GM19035 (cell line): Measurements from ENCODE around the gene ITPR3.
"Not testable (repeated sequence)": the region's sequence is repeated elsewhere in the genome, so short reads cannot be mapped to it uniquely, and the experiment has no call there.

Source experiments
- ATAC-seq: cut with Tn5 transposase; IDR thresholded peaks from one replicate; pipeline ENCODE4 v1.9.1; 2021; ENCODE audit not compliant: unreplicated experiment

ITPR3 gene

GRCh38 chr6:33610779-33611732 is 10.1 kb upstream of the ITPR3 start:
- ATAC-seq = no peak

DNA sequence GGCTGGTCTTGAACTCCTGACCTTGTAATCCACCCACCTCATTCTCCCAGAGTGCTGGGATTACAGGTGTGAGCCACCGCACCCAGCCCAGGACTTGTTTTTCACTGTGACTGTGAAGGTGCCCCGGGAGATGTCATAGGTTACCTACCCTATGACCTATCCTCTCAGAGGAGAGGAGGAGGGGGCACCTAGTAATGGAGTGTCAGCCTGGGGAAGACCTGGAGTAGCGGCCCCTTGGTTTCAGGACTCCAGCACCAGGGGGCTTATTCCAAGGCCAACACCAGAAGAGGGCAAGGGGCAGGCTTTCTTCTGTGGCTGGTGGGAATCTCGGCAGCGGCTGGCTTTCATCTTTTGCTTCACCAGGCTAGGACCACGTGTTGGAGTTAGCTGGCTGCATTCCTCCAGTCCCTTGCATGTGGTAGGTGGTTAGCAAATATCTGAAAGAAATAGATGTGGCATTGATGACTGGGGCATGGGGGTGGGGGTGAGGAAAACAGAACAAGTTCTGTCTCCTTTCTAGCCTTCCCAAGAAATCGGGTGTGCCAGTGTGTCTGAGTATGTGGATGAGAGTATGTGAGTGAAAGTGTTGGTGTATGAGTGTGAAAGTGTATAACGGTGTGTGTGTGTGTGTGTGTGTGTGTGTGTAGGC is 7.9 kb upstream of the ITPR3 start:
- no peak for ATAC-seq

DNA sequence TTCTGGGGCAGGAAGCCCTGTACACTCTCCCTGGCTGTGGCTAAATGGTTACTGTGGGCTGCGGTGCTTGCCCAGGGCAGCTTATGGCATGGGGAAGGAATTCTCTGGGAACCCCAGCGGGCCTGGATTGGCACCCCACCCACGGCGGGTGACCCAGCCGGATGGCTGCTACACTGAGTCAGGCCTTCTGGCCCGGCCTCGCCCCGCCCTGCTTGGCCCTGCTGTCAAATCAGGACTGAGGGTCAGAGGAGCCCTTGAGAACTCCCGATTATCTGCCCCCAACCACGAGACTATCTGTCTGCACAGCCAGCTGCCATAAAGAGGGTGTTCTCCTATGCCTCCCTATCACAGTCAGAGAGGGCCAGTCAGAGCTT is 7.3 kb upstream of the ITPR3 start:
- no peak for ATAC-seq

DNA sequence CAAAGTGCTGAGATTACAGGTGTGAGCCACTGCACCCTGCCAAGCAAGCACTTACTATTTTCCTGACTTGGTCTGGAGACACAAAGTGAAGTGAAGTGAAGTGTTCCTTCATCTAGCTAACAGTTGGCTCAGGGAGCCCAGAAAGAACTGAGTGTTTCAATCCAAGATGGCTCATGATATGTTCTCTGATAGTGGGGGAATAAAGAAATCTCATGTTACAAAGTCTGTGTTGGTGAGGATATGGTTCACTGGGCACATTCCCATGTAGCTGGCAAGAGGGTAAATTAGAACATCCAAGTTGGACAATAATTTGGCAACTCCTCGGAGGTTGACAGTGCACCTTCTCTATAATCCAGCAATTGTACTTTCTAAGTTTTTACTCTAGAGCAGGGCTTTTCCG is 5.0 kb upstream of the ITPR3 start:
- ATAC-seq = no peak

- no peak for ATAC-seq
These were observed 4.2 kb upstream of the ITPR3 start for GRCh38 chr6:33616913-33617312.

DNA sequence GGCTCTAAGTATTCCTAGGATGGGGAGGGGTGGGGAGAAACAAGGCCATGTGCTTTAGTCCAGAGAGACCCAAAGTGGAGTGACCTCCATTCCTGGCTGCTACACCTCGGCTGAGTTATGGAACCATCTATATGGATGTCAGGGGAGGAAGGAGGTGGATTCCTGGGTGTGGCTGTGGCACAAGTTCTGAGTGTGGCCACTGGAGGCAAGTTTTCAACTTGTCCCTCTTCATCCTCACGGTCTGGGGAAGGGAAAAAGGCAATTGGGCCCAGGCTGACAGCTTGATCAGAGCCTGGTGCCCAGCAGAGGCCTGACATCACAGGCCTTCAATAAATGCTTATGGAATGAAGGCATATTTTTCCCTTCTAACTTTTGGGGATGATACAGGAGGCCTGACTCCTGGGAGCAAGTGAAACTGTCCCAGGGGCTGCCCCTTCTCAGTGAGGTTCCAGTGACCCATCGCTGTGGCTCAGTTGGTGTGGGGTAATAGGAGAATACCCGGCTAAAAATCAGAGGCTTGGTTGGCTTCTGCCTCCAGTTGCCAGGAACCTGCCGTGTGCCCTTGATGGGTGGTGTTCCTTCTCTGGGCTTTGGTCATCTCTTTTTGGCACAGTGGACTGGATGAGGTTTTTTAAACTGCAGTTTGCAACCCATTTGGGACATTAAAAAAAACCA is 1.8 kb upstream of the ITPR3 start:
- ATAC-seq = no peak

GRCh38 chr6:33620158-33620855 is 815 bp upstream of the ITPR3 start:
- no peak for ATAC-seq

GRCh38 chr6:33621711-33622388 is 728 bp downstream of the ITPR3 start:
- ATAC-seq = peak; percentile 26

DNA sequence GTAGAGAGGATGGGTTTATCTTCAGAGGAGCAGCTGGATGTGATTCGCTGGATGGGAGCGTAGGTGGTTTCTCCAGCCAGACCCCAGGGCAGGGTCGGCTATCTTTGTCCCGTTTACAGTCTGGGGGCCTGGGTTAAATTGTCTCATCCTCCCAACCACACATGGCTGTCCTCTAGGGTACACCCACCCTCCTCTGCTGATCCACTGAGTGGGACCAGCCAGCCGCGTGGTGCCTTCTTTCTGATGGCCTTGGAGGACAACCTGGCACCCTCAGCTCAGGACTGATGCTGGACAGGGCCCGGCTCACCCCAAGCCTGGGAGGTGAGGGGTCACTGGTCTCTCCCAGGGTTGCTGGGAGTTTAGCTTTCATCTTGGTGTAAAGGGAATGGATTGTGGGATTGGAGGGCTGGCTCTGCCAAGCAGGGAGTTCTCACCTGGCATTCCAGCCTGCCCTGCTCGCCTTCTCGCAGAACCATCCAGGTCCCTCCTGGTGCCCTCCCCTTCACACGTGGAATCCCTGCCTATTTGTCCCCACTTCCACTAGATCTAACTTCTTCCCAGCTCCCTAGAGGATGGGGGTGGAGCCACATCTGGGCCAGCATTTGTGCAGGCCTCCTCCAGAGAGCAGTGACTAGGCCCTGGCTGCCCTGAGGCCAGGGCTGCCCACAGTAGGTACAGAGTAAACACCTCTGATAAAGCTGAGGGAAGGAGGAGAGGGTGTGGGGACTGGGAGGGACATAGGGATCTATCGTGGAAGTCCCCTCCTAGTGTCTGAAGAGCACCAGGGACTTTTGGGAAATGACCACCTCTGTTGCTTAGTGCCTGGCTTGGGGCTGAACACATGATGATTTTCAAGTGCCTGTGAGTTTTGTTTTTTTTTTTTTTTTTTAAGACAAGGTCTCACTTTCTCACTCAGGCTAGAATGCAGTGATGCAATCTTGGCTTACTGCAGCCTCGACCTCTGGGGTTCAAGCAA is 1.6 kb downstream of the ITPR3 start:
- ATAC-seq = no peak

DNA sequence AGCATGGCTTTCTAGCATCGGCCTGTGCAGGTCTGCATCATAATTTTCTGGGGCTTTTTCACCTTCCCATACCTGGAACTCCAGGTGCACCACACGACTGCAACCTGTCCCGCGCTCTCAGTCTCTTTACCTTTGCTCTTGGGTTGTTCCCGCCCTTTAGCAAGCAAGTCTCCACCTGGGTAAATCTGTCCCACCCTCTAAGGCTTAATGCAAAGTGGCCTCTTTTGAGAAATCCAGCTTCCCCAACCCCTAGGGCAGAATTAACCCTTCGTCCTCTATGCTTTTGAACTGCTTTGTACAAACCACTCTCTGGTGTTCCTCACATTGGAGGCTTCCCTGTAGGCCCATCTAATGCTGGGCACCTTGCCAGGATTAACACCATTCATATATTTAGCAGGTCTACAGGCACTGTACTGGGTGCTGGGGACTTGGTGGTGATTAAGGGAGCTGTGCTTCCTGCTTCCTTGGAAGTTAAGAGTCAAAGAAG is 2.8 kb downstream of the ITPR3 start:
- ATAC-seq = no peak

- no peak for ATAC-seq
These were observed 3.7 kb downstream of the ITPR3 start for GRCh38 chr6:33624856-33625255.

GRCh38 chr6:33627876-33628275 is 6.8 kb downstream of the ITPR3 start:
- no peak for ATAC-seq

DNA sequence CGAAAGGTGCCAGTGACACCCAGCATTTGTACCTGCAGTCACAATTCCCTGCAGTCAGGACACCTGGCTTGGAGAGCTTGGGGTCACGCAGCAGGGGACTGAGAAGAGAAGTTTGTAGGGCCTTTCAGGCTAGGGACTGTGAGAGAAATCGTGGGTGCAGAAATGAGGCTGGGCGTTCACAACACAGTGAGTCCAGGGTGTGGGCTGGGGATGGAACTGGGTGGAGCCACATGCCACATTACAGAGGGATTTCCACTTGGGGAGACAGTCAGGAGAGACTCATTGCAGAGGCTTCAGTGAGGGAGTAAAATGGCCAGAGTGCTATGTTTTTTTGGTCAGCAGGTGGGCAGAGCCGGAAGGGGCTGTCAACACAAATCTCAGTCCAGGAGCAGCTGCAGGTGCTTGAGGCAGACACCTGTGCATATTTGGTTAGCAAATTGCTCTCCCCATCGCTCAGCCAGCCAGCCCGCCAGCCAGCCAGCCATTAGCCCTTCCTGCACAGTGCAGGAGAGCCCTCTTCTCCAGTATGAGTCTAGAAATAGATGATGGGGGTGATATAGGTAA is 7.4 kb downstream of the ITPR3 start:
- ATAC-seq = no peak

DNA sequence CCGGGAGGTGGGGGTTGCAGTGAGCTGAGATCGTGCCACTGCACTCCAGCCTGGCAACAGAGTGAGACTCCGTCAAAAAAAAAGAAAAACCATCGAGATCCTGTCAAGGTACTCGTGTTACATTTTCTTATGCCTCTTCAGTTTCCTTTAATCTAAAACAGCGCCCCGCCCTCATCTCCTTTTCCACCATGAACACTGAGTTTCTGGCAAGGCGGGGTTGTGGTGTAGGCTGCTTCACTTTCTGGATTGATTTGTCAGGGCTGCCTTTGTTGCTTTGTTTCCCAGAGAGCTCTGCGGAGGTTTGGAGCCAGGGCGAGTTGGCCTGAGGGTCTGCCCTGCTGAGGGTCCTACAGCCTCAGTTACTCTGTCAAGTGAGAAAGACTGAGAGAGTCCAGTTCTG is 8.9 kb downstream of the ITPR3 start:
- no peak for ATAC-seq

DNA sequence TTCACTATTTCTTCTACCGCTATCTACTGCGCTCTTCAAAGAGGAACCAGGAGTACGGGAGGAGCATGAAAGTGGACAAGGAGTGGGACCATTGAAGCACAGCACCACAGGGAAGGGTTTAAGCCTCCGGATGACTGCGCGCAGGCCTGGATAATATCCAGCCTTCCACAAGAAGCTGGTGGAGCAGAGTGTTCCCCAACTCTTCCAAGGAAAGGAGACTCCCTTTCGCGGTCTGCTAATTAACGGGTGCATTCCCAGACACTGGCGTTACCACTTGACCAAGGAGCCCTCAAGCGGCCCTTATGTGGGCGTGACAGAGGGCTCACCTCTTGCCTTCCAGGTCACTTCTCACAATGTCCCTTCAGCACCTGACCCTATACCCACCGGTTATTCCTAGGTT is 10.4 kb downstream of the ITPR3 start:
- not testable (repeated sequence) for ATAC-seq

GRCh38 chr6:33631971-33632557 is 10.9 kb downstream of the ITPR3 start:
- no peak for ATAC-seq

GRCh38 chr6:33632558-33633039 is 11.5 kb downstream of the ITPR3 start:
- ATAC-seq = no peak

GRCh38 chr6:33633084-33633461 is 12.0 kb downstream of the ITPR3 start:
- peak; percentile 12 for ATAC-seq
